H1 (cell line): Measurements from ENCODE around the gene PRODH2. TPM values are rescaled to one million over a fixed set of nuclear protein-coding genes. Genes with fewer than 3 reads are reported as not detected.

Experiments used
- CTCF ChIA-PET: fragments of 300-600 bp; sonication (Branson Sonifier 250); formaldehyde crosslinking; loops from one replicate; lab custom pipeline; 2021; ENCODE audit not compliant: partially characterized antibody; lab: Charles Lee
- POLR2A ChIA-PET: fragments of 300-600 bp; sonication (Branson Sonifier 250); formaldehyde crosslinking; loops from one replicate; lab custom pipeline; 2021; ENCODE audit warnings: inconsistent platforms; ENCODE audit not compliant: partially characterized antibody; lab: Charles Lee
- DNase-seq, 2 experiments: peaks; one replicate each; pipeline versions ENCODE4 v3.0.0 to v3.0.0-alpha.2; 2010 to 2022; ENCODE audit warnings: low spot score in 2 of 2, low read depth in 1 of 2, mixed read lengths in 1 of 2
- FAIRE-seq: peaks from 2 replicates; lab custom pipeline; 2011; peaks lifted over from hg19 to GRCh38; lab: Jason Lieb, UNC
- H2AFZ ChIP-seq: 2 replicates; pipeline ENCODE4 v1.8.1; 2012; ENCODE audit warnings: low read length, inconsistent platforms
- H2AK5ac ChIP-seq: 2 replicates; pipeline ENCODE4 v1.6.1; 2013; ENCODE audit warnings: low read depth, low read length
- H2BK120ac ChIP-seq: replicated peaks from 2 replicates; pipeline ENCODE3; 2013; ENCODE audit warnings: low read depth, low read length, inconsistent platforms
- H2BK12ac ChIP-seq: 2 replicates; pipeline ENCODE4 v1.6.1; 2013; ENCODE audit warnings: low read depth, low read length
- H2BK15ac ChIP-seq: 2 replicates; pipeline ENCODE4 v1.6.1; 2013; ENCODE audit warnings: low read length
- H2BK20ac ChIP-seq: 2 replicates; pipeline ENCODE4 v1.6.1; 2013; ENCODE audit warnings: low read length
- H2BK5ac ChIP-seq: 2 replicates; pipeline ENCODE4 v1.6.1; 2013; ENCODE audit warnings: low read depth, low read length
- H3K14ac ChIP-seq: 2 replicates; pipeline ENCODE4 v1.6.1; 2013; ENCODE audit warnings: inconsistent platforms; ENCODE audit not compliant: insufficient read length
- H3K18ac ChIP-seq: 2 replicates; pipeline ENCODE4 v1.6.1; 2013; ENCODE audit warnings: low read length; ENCODE audit errors: extremely low read depth
- H3K23ac ChIP-seq: 2 replicates; pipeline ENCODE4 v1.6.1; 2013; ENCODE audit warnings: inconsistent platforms; ENCODE audit not compliant: insufficient read length
- H3K23me2 ChIP-seq: 2 replicates; pipeline ENCODE4 v1.6.1; 2013; ENCODE audit warnings: low read depth, low read length
- H3K27ac ChIP-seq: 2 replicates; pipeline ENCODE4 v1.6.1; 2011; ENCODE audit warnings: low read depth, low read length, inconsistent platforms
- H3K27me3 ChIP-seq, 4 experiments: replicated peaks in 1 of 4; 1 replicate in 1 of 4; 2 replicates in 3 of 4; pipeline versions ENCODE4 v1.6.1 to v1.8.1; 2011 to 2013; ENCODE audit warnings: low read length in 3 of 4, mild to moderate bottlenecking in 3 of 4, inconsistent platforms in 2 of 4, mixed read lengths in 2 of 4, moderate library complexity in 1 of 4; ENCODE audit not compliant: control insufficient read depth in 3 of 4, insufficient read depth in 3 of 4; ENCODE audit errors: extremely low read depth in 1 of 4
- H3K36me3 ChIP-seq, 4 experiments: 2 replicates each; pipeline versions ENCODE4 v1.6.1 to v1.8.1; 2011 to 2013; ENCODE audit warnings: mild to moderate bottlenecking in 4 of 4, low read length in 3 of 4, moderate library complexity in 2 of 4, control low read depth in 1 of 4, inconsistent platforms in 1 of 4; ENCODE audit not compliant: insufficient read depth in 4 of 4, control insufficient read depth in 2 of 4
- H3K4ac ChIP-seq: replicated peaks from 2 replicates; pipeline ENCODE3; 2013; ENCODE audit warnings: low read length, low read depth, mixed read lengths, inconsistent platforms; ENCODE audit not compliant: insufficient read length
- H3K4me1 ChIP-seq, 4 experiments: replicated peaks in 1 of 4; 1 replicate in 1 of 4; 2 replicates in 3 of 4; pipeline versions ENCODE4 v1.6.1 to v1.8.1; 2011 to 2013; ENCODE audit warnings: low read length in 3 of 4, inconsistent platforms in 2 of 4, mixed read lengths in 1 of 4; ENCODE audit not compliant: insufficient read depth in 4 of 4, control insufficient read depth in 3 of 4
- H3K4me2 ChIP-seq, 2 experiments: 2 replicates each; pipeline versions ENCODE4 v1.6.1 to v1.8.1; 2011 to 2013; ENCODE audit warnings: low read depth in 2 of 2, low read length in 2 of 2, control low read depth in 1 of 2, inconsistent platforms in 1 of 2, mild to moderate bottlenecking in 1 of 2; ENCODE audit not compliant: insufficient read depth in 1 of 2
- H3K4me3 ChIP-seq, 4 experiments: fragments of 200-600, 300-600 bp in 1 of 4; sonication (generic), shearing (Covaris generic), sonication (Bioruptor Twin) in 1 of 4; 2 replicates each; pipeline versions ENCODE4 v1.5.1 to v1.8.1; 2011 to 2016; ENCODE audit warnings: low read length in 4 of 4, low read depth in 3 of 4, control low read depth in 2 of 4, inconsistent platforms in 2 of 4, mild to moderate bottlenecking in 2 of 4, mixed read lengths in 1 of 4, moderate library complexity in 1 of 4; ENCODE audit not compliant: insufficient read depth in 2 of 4; ENCODE audit errors: extremely low read depth in 1 of 4
- H3K56ac ChIP-seq: replicated peaks from 2 replicates; pipeline ENCODE3; 2013; ENCODE audit warnings: low read depth, mild to moderate bottlenecking, mixed read lengths, low read length, inconsistent platforms; ENCODE audit not compliant: insufficient read length
- H3K79me1 ChIP-seq: 2 replicates; pipeline ENCODE4 v1.6.1; 2013; ENCODE audit warnings: low read depth, low read length, control low read depth
- H3K79me2 ChIP-seq, 2 experiments: 2 replicates each; pipeline versions ENCODE4 v1.6.1 to v1.8.1; 2012 to 2013; ENCODE audit warnings: low read length in 2 of 2, mild to moderate bottlenecking in 2 of 2, inconsistent platforms in 1 of 2; ENCODE audit not compliant: insufficient read depth in 2 of 2, control insufficient read depth in 1 of 2
- H3K9ac ChIP-seq, 4 experiments: replicated peaks in 1 of 4; 1 replicate in 1 of 4; 2 replicates in 3 of 4; pipeline versions ENCODE4 v1.6.1 to v1.8.1; 2011 to 2013; ENCODE audit warnings: low read depth in 3 of 4, low read length in 3 of 4, control low read depth in 2 of 4, mild to moderate bottlenecking in 2 of 4, moderate library complexity in 2 of 4, inconsistent platforms in 1 of 4; ENCODE audit errors: extremely low read depth in 1 of 4
- H3K9me3 ChIP-seq, 2 experiments: 2 replicates each; pipeline versions ENCODE4 v1.6.1 to v1.8.1; 2012 to 2013; ENCODE audit warnings: mild to moderate bottlenecking in 2 of 2, moderate library complexity in 2 of 2, control low read depth in 1 of 2, inconsistent platforms in 1 of 2, low read depth in 1 of 2, low read length in 1 of 2, mixed read lengths in 1 of 2; ENCODE audit not compliant: insufficient read depth in 2 of 2
- H4K20me1 ChIP-seq, 2 experiments: replicated peaks in 1 of 2; 2 replicates each; pipeline versions ENCODE3 to v1.8.1; 2011 to 2013; ENCODE audit warnings: inconsistent platforms in 2 of 2, low read length in 2 of 2, mild to moderate bottlenecking in 1 of 2; ENCODE audit not compliant: insufficient read depth in 2 of 2, control insufficient read depth in 1 of 2
- H4K5ac ChIP-seq: 2 replicates; pipeline ENCODE4 v1.6.1; 2013; ENCODE audit warnings: low read length, low read depth, mixed read lengths, inconsistent platforms; ENCODE audit not compliant: insufficient read length
- H4K8ac ChIP-seq: 2 replicates; pipeline ENCODE4 v1.8.0; 2013; ENCODE audit warnings: mild to moderate bottlenecking, moderate library complexity, low read length, inconsistent platforms; ENCODE audit not compliant: insufficient read depth; ENCODE audit errors: extremely low read depth
- H4K91ac ChIP-seq: replicated peaks from 2 replicates; pipeline ENCODE3; 2013; ENCODE audit warnings: low read length, mixed read lengths, inconsistent platforms; ENCODE audit not compliant: insufficient read length
- CTBP2 ChIP-seq: IDR thresholded peaks from 2 replicates; pipeline ENCODE4 v1.7.0; 2011; ENCODE audit warnings: borderline replicate concordance, mild to moderate bottlenecking, moderate library complexity, mixed read lengths, low read length; ENCODE audit not compliant: insufficient read depth, insufficient read length
- E2F6 ChIP-seq: IDR thresholded peaks from 2 replicates; pipeline ENCODE4 v1.6.1; 2012; ENCODE audit warnings: inconsistent platforms
- GABPA ChIP-seq: IDR thresholded peaks from 2 replicates; pipeline ENCODE4 v1.6.1; 2011; ENCODE audit warnings: mild to moderate bottlenecking, low read length, moderate library complexity, borderline replicate concordance; ENCODE audit not compliant: insufficient read depth
- SIN3A ChIP-seq, 2 experiments: IDR thresholded peaks in 1 of 2; conservative IDR thresholded peaks in 1 of 2; 2 replicates each; pipeline ENCODE4 v1.6.1; 2011 to 2012; ENCODE audit warnings: low read length in 2 of 2, improper control_type of control experiment in 1 of 2, low read depth in 1 of 2, mild to moderate bottlenecking in 1 of 2
- SIX5 ChIP-seq: IDR thresholded peaks from 2 replicates; pipeline ENCODE4 v1.6.1; 2011; ENCODE audit warnings: mild to moderate bottlenecking, low read depth, low read length
- TAF1 ChIP-seq: IDR thresholded peaks from 2 replicates; pipeline ENCODE4 v1.6.1; 2011; ENCODE audit warnings: mild to moderate bottlenecking, low read depth, low read length
- WGBS, 2 experiments: shearing (Covaris generic) in 1 of 2; methylation state at CpG; one replicate each; pipeline versions ENCODE4 v1.1.6 to v1.1.7; 2013 to 2015; ENCODE audit warnings: low lambda C conversion rate in 2 of 2, mixed read lengths in 2 of 2, inconsistent platforms in 1 of 2, low coverage in 1 of 2, missing lambda C conversion rate in 1 of 2; ENCODE audit not compliant: insufficient replicate concordance in 2 of 2, insufficient coverage in 1 of 2, insufficient read length in 1 of 2; ENCODE audit errors: extremely low coverage in 1 of 2, missing lambda C conversion rate in 1 of 2; 5-methylcytosine and 5-hydroxymethylcytosine counted together
- polyA plus RNA-seq, 7 experiments: library from polyadenylated mRNA; depleted of rRNA in 3 of 7; stranded (reverse) in 5 of 7; unstranded in 2 of 7; fragments of >200 nt in 5 of 7; fragments of 200-250 nt in 2 of 7; gene quantifications; 1 replicate in 5 of 7; 2 replicates in 1 of 7; 4 replicates in 1 of 7; pipeline versions ENCODE4 v1.2.1 to v1.2.3, GENCODE V29; 2011 to 2013; ENCODE audit warnings: missing spikeins in 2 of 7, mixed read lengths in 2 of 7
- total RNA-seq: library from RNA; stranded (reverse); fragmentation: NEBNext Ultra II Directional; extraction: Animal tissue kit (Norgen Biotek cat#: 25700); gene quantifications from 2 replicates; pipeline ENCODE4 v1.2.1, GENCODE V29; 2021

PRODH2 gene
- total and polyA plus RNA-seq, 2 of the 8 experiments (the other 6 are each of a cell fraction or from before 2014, with no cell fraction given): not detected

DNA sequence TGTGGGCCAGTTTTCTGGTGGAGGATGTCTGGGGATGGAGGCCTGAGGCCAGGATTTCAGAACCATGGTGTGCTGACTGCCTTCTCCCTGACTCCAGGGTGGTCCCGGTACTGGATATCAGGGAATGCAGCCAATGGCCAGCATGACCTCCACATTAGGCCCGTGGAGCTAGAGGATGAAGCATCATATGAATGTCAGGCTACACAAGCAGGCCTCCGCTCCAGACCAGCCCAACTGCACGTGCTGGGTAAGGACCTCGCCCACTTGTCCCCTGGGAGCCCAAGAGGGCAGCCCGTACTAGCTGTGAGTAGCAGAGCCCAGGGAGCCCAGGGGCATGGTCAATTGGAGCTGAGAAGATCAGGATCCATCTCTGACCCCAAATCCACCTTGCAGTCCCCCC is 45.7 kb upstream of the PRODH2 start:
- H2BK5ac ChIP-seq: no peak overlapping the region
- H3K56ac ChIP-seq: no peak overlapping the region
- H3K4me2 ChIP-seq: no peak overlapping the region
- no peak overlapping the region for H4K91ac ChIP-seq
- no peak overlapping the region for H3K27ac ChIP-seq
- FAIRE-seq: no peak
- H4K20me1 ChIP-seq: peaks cover 0 to 3% of the 10 kb centered on the region in 2 experiments
- no peaks in the 10 kb centered on the region for H3K9me3 ChIP-seq
- no peak overlapping the region for H3K23ac ChIP-seq
- no peaks in the 10 kb centered on the region for H3K36me3 ChIP-seq
- no peak overlapping the region for H2BK20ac ChIP-seq
- no peak overlapping the region for H4K8ac ChIP-seq
- 88% methylated on average over 6 of the region's 6 CpGs; no CpG with 5 or more reads in 1 of the 2 experiments for WGBS, 2 experiments
- no peak overlapping the region for H3K18ac ChIP-seq
- POLR2A ChIA-PET: interaction anchor here (0.6 kb wide), 1 partner anchor 85 kb away, joined by 3 read pairs; no protein-coding TSS in a partner anchor
- H2BK120ac ChIP-seq: no peak overlapping the region
- peaks cover 7 to 72% (median 65%) of the 10 kb centered on the region in 4 experiments for H3K27me3 ChIP-seq
- H3K4me1 ChIP-seq: peaks cover 0 to 23% (median 13%) of the 10 kb centered on the region in 4 experiments; a peak in 6 of 7 replicates
- TF ChIP-seq CTBP2 (no peak), SIN3A (conservative IDR thresholded peaks at IDR 0.05 in 1 of 2, IDR thresholded peaks at IDR 0.05 in 1 of 2; ENCODE audit: low read depth in 1 of 2, low read length in 2 of 2) (no peak), SIX5 (no peak), E2F6 (no peak), GABPA (no peak), TAF1 (no peak)
- no peak overlapping the region for H4K5ac ChIP-seq
- no peak overlapping the region for H2BK12ac ChIP-seq
- no peak overlapping the region for H3K4me3 ChIP-seq
- H3K23me2 ChIP-seq: peaks cover 22% of the 10 kb centered on the region
- no peak overlapping the region for H2AFZ ChIP-seq
- H3K9ac ChIP-seq: no peak overlapping the region
- H2AK5ac ChIP-seq: no peak overlapping the region
- H3K4ac ChIP-seq: no peak overlapping the region
- H2BK15ac ChIP-seq: no peak overlapping the region
- H3K79me1 ChIP-seq: no peaks in the 10 kb centered on the region
- H3K14ac ChIP-seq: no peak overlapping the region
- CTCF ChIA-PET: interaction anchor here (0.6 kb wide), 1 partner anchor 255 kb away, joined by 3 read pairs; no protein-coding TSS in a partner anchor
- no peaks in the 10 kb centered on the region for H3K79me2 ChIP-seq
- no peak for DNase-seq
